ENCODE measurements around the gene PTTG1IP.

DNA sequence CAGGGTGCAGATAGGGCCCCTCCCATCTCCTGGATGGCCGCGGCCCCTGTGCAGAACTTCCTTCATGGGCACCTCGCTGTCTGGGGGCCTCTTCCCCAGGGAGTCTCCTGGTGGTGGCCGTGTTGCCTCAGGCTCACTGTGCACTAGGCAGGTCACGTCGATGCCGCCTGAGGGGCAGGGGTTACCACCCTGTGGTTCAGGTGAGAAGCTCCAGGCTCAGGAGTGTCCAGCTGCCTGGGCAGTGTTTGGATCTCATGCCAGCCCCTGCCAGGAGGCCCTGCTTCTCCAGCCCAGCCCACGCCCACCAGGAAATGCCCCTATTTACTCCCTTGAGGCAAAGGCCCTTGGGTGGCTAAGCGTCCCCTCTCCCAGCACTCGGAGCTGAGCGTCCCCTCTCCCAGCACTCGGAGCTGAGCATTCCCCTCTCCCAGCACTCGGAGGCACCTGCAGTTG lies 45.1 kb upstream of the PTTG1IP start:
- TF ChIP-seq, protein P1, sequence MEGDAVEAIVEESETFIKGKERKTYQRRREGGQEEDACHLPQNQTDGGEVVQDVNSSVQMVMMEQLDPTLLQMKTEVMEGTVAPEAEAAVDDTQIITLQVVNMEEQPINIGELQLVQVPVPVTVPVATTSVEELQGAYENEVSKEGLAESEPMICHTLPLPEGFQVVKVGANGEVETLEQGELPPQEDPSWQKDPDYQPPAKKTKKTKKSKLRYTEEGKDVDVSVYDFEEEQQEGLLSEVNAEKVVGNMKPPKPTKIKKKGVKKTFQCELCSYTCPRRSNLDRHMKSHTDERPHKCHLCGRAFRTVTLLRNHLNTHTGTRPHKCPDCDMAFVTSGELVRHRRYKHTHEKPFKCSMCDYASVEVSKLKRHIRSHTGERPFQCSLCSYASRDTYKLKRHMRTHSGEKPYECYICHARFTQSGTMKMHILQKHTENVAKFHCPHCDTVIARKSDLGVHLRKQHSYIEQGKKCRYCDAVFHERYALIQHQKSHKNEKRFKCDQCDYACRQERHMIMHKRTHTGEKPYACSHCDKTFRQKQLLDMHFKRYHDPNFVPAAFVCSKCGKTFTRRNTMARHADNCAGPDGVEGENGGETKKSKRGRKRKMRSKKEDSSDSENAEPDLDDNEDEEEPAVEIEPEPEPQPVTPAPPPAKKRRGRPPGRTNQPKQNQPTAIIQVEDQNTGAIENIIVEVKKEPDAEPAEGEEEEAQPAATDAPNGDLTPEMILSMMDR (IDR thresholded peaks at IDR 0.05; ENCODE audit: borderline replicate concordance, extremely low read depth, low read length, poor library complexity, severe bottlenecking), result no peak
- TF ChIP-seq EZH2 (IDR thresholded peaks at IDR 0.05; ENCODE audit: borderline replicate concordance, low read depth, low read length, severe bottlenecking), result no peak
